ENCODE data around the gene CDH4.

The CDH4 gene

DNA sequence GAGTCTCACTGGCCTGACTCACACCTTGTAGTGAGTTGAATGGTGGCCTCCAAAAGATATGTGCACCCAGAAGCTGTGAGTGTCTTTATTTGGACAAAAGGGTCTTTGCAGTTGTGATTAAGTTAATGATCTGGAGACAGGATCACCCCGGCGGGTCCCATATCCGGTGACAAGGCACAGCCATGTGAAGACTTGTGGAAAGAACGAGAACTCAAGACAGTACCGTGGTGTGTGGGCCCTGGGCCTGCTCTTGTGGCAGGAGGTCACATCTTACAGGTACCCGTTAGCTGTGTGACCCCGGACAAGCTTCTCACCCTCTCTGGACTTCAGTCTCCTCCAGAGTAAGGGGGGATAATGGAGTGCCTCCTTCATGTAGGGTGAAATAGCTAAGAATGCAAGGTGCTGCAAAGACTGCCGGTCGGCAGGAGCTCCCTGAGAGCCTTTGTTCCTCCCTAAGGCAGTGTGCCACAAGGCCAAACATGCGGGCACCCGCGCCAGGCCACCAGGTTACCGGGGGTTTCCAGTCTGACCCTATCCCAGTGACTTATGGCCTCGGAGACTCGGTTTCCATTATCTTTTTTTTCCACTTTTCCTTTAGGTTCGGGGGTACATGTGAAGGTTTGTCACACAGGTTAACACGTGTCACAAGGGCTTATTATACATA, 39.2 kb downstream of the CDH4 start:
- CTCF ChIA-PET, result no interaction called here
- POLR2A ChIA-PET (ENCODE audit: low non-redundant PET), result no interaction called here
- TF ChIP-seq, protein P1, sequence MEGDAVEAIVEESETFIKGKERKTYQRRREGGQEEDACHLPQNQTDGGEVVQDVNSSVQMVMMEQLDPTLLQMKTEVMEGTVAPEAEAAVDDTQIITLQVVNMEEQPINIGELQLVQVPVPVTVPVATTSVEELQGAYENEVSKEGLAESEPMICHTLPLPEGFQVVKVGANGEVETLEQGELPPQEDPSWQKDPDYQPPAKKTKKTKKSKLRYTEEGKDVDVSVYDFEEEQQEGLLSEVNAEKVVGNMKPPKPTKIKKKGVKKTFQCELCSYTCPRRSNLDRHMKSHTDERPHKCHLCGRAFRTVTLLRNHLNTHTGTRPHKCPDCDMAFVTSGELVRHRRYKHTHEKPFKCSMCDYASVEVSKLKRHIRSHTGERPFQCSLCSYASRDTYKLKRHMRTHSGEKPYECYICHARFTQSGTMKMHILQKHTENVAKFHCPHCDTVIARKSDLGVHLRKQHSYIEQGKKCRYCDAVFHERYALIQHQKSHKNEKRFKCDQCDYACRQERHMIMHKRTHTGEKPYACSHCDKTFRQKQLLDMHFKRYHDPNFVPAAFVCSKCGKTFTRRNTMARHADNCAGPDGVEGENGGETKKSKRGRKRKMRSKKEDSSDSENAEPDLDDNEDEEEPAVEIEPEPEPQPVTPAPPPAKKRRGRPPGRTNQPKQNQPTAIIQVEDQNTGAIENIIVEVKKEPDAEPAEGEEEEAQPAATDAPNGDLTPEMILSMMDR (conservative IDR thresholded peaks at IDR 0.05; ENCODE audit: low read depth), result no peak
- no peak for DNase-seq (ENCODE audit: low spot score)
- H3K27ac ChIP-seq, result no peak overlapping the region

DNA sequence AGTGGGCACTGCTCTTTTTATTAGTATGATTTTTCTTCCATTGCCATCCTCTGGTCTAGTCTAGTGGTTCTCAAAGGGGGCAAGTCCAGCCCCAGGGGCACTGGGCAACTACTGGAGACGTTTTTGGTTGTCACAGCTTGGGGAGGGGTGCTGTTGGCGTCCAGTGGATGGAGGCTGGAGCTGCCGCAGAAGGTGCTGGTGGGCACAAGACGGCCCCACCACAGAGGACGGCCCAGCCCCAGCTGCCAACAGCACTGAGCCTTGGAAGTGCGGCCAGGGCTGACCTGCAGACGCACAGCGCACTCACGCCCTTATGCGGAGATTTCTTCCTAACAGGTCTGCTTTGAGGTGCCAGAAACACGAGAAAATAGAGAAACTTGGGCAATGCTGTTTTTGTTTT, 40.3 kb downstream of the CDH4 start:
- ChIA-PET CTCF (no interaction called here), POLR2A (ENCODE audit: low non-redundant PET) (no interaction called here)
- no peak for DNase-seq (ENCODE audit: low spot score)
- no peak overlapping the region for H3K27ac ChIP-seq
- TF ChIP-seq, protein P1 (conservative IDR thresholded peaks at IDR 0.05; ENCODE audit: low read depth), result no peak

DNA sequence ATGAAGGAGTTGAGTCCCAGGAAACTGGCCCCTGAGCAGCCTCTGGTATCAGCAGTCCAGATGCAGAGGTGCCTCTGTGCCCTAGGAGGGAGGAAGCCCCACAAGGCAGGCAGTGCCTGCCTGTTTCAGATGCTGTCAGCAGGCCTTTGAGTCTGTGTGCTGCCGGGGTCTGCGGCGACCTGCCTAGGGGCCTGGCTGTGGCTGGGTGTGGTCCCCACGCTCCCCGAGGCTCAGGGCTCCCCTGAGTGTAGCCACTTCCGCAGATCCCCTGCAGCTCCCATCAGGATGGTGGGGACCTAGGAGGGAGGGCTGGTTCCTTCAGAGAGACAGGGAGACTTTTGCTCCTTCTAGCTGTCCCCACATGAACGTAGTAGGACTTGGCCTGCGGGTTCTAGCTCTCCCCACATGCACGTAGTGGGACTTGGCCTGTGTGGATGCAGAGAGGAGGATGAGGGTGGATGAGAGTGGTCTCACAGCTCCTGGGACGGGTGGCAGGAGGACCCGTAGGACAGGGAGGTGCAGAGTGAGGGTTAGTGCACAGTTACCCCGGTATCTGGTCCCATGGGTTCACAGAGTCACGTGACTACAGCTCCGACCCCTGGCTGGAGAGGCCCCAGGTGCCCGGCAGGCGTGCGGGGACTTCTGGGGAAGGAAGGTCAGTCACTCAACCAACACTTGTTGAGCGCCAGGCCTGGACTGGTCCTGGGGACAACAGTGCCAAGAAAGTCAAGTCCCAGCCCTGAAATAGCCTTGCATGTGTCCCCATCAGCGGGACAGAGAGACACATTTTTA, 41.0 kb downstream of the CDH4 start:
- no peak for DNase-seq (ENCODE audit: low spot score)
- TF ChIP-seq, protein P1 (conservative IDR thresholded peaks at IDR 0.05; ENCODE audit: low read depth), result no peak
- ChIA-PET POLR2A (ENCODE audit: low non-redundant PET) (no interaction called here), CTCF (no interaction called here)
- H3K27ac ChIP-seq, result no peak overlapping the region

DNA sequence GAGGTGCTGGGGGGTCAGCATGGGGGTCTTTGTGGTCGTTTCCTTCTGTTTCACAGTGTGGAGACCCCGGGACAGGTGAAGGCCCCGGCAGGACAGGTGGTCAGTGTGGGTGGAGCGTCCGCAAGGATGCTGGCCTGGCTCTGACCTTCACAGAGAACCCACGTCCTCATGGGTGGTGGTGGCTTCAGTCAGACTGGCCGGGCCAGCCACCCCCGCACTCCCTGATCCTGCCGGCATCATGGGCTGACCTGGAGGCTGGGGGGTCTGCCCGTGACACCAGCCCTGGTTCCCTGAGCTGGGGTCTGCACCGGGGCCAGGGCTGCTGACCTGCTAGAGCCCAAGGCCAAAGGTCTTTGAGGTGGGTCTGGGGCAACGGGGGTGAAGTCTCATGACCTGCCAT, 41.9 kb downstream of the CDH4 start:
- ChIA-PET POLR2A (ENCODE audit: low non-redundant PET) (no interaction called here), CTCF (no interaction called here)
- no peak overlapping the region for H3K27ac ChIP-seq
- TF ChIP-seq, protein P1 (conservative IDR thresholded peaks at IDR 0.05; ENCODE audit: low read depth), result no peak
- DNase-seq (ENCODE audit: low spot score), result no peak

GRCh38 chr20:61295249-61295648, 43.2 kb downstream of the CDH4 start:
- ChIA-PET POLR2A (ENCODE audit: low non-redundant PET) (no interaction called here), CTCF (interaction anchor here (0.6 kb wide), 1 partner anchor 197 kb away, joined by 3 read pairs; no protein-coding TSS in a partner anchor)
- TF ChIP-seq, protein P1 (conservative IDR thresholded peaks at IDR 0.05; ENCODE audit: low read depth), result no peak
- no peak for DNase-seq (ENCODE audit: low spot score)
- peak overlapping the region; percentile 64 for H3K27ac ChIP-seq

DNA sequence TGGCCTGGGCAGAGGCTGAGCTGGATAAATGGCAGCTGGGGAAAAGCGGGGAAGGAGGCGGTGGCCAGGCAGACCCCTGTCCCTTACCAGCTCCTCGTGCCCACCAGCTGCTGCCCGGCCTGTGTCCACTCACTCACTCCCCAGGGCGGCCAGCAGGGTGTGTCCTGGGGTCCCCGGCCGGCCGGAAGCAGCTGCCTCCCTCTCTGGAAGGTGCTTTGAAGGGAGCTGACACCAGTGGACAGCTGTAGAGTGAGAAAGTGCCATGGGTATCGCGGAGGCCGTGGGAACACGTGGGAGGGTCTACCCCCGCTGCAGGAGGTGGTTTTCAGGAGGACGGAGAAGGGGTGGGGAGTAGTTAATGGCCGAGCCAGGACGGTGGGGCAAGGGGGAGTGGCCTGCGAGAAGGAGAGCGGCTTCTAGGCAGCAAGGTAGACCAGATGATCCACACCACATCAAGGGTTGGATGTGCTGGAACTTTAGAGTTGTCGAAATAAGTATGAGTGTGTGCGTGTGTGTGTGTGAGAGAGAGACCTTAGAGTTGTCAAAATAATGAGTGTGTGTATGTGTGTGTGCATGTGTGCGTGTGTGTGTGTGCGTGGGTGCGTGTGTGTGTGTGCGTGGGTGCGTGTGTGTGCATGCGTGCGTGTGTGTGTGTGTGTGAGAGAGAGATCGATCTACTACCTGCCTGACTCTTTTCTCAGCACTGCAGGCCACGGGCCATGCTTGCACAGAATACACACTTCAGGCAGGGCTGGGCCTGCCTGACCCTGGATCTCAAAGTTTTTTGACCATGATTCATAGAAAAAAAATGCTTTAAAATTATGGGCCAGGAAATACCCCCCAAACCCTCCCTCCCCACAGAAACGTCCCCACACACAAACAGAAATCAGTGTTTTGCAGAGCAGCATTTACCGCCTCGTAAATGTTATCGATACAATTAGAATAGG, 43.9 kb downstream of the CDH4 start:
- TF ChIP-seq, protein P1 (conservative IDR thresholded peaks at IDR 0.05; ENCODE audit: low read depth), result no peak
- ChIA-PET POLR2A (ENCODE audit: low non-redundant PET) (no interaction called here), CTCF (interaction anchor here (0.6 kb wide), 1 partner anchor 197 kb away, joined by 3 read pairs; no protein-coding TSS in a partner anchor)
- H3K27ac ChIP-seq, result peak overlapping the region; percentile 64
- DNase-seq (ENCODE audit: low spot score), result peak; percentile 91
